Kidney (tissue), 14 donors: ENCODE results near the gene HOXD4. TPM values are rescaled to one million over a fixed set of nuclear protein-coding genes. Genes with fewer than 3 reads are reported as not detected.

Experiments used
- DNase-seq, 5 donors: peaks; one replicate each; pipeline ENCODE4 v3.0.0-alpha.2; 2013 to 2020
- FAIRE-seq: peaks from 2 replicates; lab custom pipeline; 2012; peaks lifted over from hg19 to GRCh38; lab: Jason Lieb, UNC
- H3K27ac ChIP-seq, 2 donors: one replicate each; pipeline ENCODE4 v1.7.0; 2013; ENCODE audit warnings: low read depth in 2 of 2, low read length in 2 of 2, inconsistent platforms in 1 of 2
- H3K27me3 ChIP-seq: one replicate; pipeline ENCODE4 v1.7.1; 2013; ENCODE audit warnings: low read length, inconsistent platforms; ENCODE audit not compliant: control insufficient read depth, insufficient read depth
- H3K36me3 ChIP-seq, 3 donors: one replicate each; pipeline versions ENCODE4 v1.7.0 to v1.7.1; 2013; ENCODE audit warnings: low read length in 3 of 3, control low read depth in 1 of 3, inconsistent platforms in 1 of 3; ENCODE audit not compliant: insufficient read depth in 3 of 3, control insufficient read depth in 2 of 3
- H3K4me1 ChIP-seq, 3 donors: one replicate each; pipeline versions ENCODE4 v1.7.0 to v1.7.1; 2013; ENCODE audit warnings: low read length in 3 of 3, inconsistent platforms in 1 of 3, low read depth in 1 of 3; ENCODE audit not compliant: control insufficient read depth in 2 of 3, insufficient read depth in 2 of 3
- H3K4me3 ChIP-seq, 3 donors: one replicate each; pipeline versions ENCODE4 v1.7.0 to v1.8.1; 2013; ENCODE audit warnings: low read length in 3 of 3, control low read depth in 1 of 3, inconsistent platforms in 1 of 3
- H3K9ac ChIP-seq, 3 donors: one replicate each; pipeline versions ENCODE4 v1.7.0 to v1.7.1; 2013; ENCODE audit warnings: low read length in 3 of 3, control low read depth in 1 of 3, inconsistent platforms in 1 of 3
- H3K9me3 ChIP-seq, 3 donors: one replicate each; pipeline versions ENCODE4 v1.7.0 to v1.7.1; 2013; ENCODE audit warnings: low read length in 3 of 3, control low read depth in 1 of 3, inconsistent platforms in 1 of 3; ENCODE audit not compliant: control insufficient read depth in 2 of 3, insufficient read depth in 1 of 3
- CTCF ChIP-seq: IDR thresholded peaks from 3 replicates; pipeline ENCODE4 v1.5.1; 2012; ENCODE audit warnings: mild to moderate bottlenecking, moderate library complexity, borderline replicate concordance; ENCODE audit not compliant: insufficient read depth; ENCODE audit errors: extremely low read depth
- intact Hi-C: fragments of 100-400 bp; cut with DNase I; formaldehyde crosslinking; loops from one replicate; pipeline ENCODE4 v1.11.1; 2022
- polyA plus RNA-seq: library from polyadenylated mRNA; stranded (reverse); fragments of 350-450 nt; fragmentation: Illumina TruSeq; extraction: RNeasy Lipid Tissue Mini Kit (QIAGEN cat#74804); gene quantifications from one replicate; pipeline ENCODE4 v1.2.3, GENCODE V29; 2014; ENCODE audit warnings: low read depth, low replicate concordance; ENCODE audit not compliant: insufficient read depth
- total RNA-seq: library from RNA; stranded (reverse); fragmentation: NEBNext Ultra II Directional; extraction: Animal tissue kit (Norgen Biotek cat#: 25700); gene quantifications from one replicate; pipeline ENCODE4 v1.2.1, GENCODE V29; 2021
- donor health status: control.
- donor health status: control.
- donor health status: control.
- donor health status: control.
- donor health status: control.
- donor health status: DM: yes; HTN: yes; CAD: no.
- donor health status: Normal renal cell carcinoma (clear cell type).

Gene HOXD4
- total and polyA plus RNA-seq, 2 donors from 2014 or later = 12.1 to 27.8 TPM

- Histone ChIP-seq H3K27me3 (no peaks in the 10 kb centered on the region), H3K27ac (peak overlapping the region; percentile 94 to 95), H3K9me3 (no peaks in the 10 kb centered on the region), H3K4me3 (peak overlapping the region; percentile 48 to 89 (median 69)), H3K36me3 (peaks cover 0 to 6% (median 0%) of the 10 kb centered on the region in 3 donors), H3K4me1 (peaks cover 0 to 3% (median 0%) of the 10 kb centered on the region in 3 donors), H3K9ac (peak overlapping the region; percentile 57 to 91 (median 84))
- DNase-seq = peak in 2 of 5 donors; percentile 29 to 52
- no peak for TF ChIP-seq CTCF
- intact Hi-C loops = no loop called here
- FAIRE-seq = no peak
These were observed 39.4 kb upstream of the HOXD4 start for GRCh38 chr2:176111846-176112374.

DNA sequence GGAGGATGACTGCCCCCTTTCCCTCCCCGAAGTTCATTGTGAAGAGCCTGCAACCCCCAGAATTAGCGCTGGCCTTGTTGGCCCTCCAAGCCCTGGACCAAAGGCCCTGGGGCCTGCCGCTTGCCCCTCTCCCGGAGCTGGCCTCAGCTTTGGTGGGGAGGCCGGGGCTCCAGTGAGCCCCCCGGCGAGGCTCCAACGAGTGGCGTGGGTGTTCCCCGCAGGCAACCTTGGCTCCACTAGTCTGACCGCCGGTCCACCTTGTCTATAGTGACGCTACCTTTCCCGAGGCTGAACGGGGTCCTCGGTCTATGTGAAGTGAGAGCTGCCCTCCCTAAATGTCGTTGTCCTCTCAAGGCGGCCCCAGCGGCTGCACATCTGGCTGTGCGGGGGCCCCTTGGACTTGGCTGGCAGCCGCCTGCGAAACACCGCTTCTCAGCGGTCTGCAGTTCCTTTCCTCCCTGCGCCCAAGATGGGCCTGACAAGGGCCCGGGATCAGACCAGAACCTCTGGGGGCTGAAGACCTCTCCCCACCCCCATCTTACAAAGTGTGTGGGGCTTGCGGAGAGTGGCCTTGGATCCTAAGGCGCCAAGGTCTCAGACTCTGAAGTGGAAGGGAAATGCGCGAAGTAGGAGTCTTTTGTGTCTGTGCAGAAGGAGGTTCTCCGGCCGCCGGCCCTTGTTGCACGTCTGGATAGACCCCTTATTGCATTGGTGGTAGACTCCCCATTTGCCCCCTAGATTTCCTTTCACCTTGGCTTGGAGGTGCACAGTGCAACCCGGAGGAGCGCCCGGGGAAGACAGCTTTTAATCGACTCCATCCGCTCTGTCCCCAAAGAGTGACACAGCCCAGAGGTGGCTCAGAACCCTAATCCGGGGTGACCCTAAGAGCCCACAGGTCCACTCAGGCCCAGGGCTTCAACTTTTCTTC is 38.7 kb upstream of the HOXD4 start:
- intact Hi-C loops = no loop called here

GRCh38 chr2:176114120-176114929 is 37.0 kb upstream of the HOXD4 start:
- peaks cover 0 to 5% (median 0%) of the 10 kb centered on the region in 3 donors for H3K4me1 ChIP-seq
- H3K9ac ChIP-seq = peak overlapping the region; percentile 52 to 97 (median 84)
- H3K27me3 ChIP-seq = no peaks in the 10 kb centered on the region
- intact Hi-C loops = no loop called here
- FAIRE-seq = no peak
- peak overlapping the region; percentile 36 to 89 (median 69) for H3K4me3 ChIP-seq
- peak overlapping the region; percentile 94 to 95 for H3K27ac ChIP-seq
- peak in 4 of 5 donors; percentile 72 to 87 (median 79) for DNase-seq
- peaks cover 0 to 8% (median 0%) of the 10 kb centered on the region in 3 donors for H3K36me3 ChIP-seq
- no peaks in the 10 kb centered on the region for H3K9me3 ChIP-seq
- no peak for TF ChIP-seq CTCF

More for the DNA sequence above, 38.7 kb upstream of the HOXD4 start:
- FAIRE-seq (no peak), DNase-seq (peak in 1 of 5 donors; percentile 75)
- Histone ChIP-seq H3K27ac (peak overlapping the region; percentile 94 to 95), H3K36me3 (peaks cover 0 to 8% (median 0%) of the 10 kb centered on the region in 3 donors), H3K4me1 (peaks cover 0 to 5% (median 0%) of the 10 kb centered on the region in 3 donors), H3K9me3 (no peaks in the 10 kb centered on the region), H3K9ac (peak overlapping the region; percentile 57 to 97 (median 84)), H3K27me3 (no peaks in the 10 kb centered on the region), H3K4me3 (peak overlapping the region; percentile 48 to 89 (median 69))
- no peak for TF ChIP-seq CTCF
